T47D (cell line): ENCODE results near the gene SDK1.

Experiments
- DNase-seq, 2 experiments: peaks; one replicate each; pipeline versions ENCODE4 v3.0.0 to v3.0.0-alpha.2; 2011 to 2012; ENCODE audit warnings: low read depth in 1 of 2, low spot score in 1 of 2
- JUND ChIP-seq: IDR thresholded peaks from 2 replicates; pipeline ENCODE4 v1.6.1; 2012; ENCODE audit warnings: low read depth
- in situ Hi-C: cut with HindIII; loops from 2 replicates; pipeline ENCODE4 v1.10.0; 2016; ENCODE audit warnings: low sequenced_read_pairs, low pct_unique_long_range_greater_than_20kb

SDK1 gene

DNA sequence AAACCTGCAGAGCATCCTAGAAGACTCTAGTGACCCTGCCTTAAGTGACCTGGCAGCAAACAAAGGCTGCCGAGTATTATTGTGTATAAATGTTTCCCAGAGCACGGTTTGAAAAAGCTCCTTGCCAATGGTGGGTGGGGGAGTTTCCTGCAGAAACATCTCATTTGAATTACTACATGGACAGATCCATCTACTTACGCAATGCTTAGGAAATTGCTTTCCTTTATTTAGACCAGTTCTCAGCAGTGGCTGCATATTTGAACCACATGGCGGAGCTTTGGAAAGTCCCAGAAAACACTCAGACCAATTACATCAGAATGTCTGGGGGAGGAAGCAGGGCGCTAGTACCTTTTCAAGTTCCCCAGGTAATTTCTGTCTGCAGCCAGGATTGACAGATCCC, 560.9 kb downstream of the SDK1 start:
- no peak for TF ChIP-seq JUND
- no peak for DNase-seq
- in situ Hi-C loops = no loop called here

DNA sequence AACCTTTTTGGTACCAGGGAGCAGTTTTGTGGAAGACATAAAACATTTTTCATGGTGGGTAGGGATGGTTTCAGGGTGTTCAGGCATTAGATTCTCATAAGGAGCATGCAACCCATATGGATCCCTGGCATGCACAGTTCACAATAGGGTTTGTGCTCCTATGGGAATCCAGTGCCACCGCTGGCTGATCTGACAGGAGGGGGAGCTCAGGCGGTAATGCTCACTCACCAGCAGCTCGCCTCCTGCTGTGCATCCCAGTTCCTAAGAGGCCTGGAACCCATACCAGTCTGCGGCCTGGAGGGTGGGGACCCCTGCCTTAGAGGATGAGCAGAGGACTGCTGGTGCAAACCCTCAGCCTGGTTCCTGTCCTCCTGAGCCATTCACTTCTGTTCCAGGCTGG, 561.7 kb downstream of the SDK1 start:
- no peak for DNase-seq
- in situ Hi-C loops = no loop called here
- no peak for TF ChIP-seq JUND

DNA sequence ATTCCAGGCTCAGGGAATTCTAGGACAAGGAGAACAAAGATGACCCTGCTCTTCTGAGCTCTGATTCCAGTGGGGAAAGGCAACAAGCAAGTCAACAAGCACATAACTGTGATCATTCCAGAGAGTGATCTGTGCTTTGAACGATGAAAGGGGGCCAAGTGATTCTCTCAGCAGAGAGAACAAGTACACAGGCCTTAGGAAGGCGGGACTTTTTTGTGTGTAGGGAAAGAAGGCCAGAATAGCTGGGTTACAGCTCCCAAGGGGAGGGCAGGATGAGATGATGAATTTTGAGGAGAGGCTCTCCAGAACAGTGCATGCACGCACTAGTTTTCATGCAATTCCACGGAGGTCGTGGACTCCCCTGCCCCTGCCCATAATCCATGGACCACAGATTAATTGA, 565.2 kb downstream of the SDK1 start:
- no peak for TF ChIP-seq JUND
- in situ Hi-C loops = no loop called here
- DNase-seq = no peak

DNA sequence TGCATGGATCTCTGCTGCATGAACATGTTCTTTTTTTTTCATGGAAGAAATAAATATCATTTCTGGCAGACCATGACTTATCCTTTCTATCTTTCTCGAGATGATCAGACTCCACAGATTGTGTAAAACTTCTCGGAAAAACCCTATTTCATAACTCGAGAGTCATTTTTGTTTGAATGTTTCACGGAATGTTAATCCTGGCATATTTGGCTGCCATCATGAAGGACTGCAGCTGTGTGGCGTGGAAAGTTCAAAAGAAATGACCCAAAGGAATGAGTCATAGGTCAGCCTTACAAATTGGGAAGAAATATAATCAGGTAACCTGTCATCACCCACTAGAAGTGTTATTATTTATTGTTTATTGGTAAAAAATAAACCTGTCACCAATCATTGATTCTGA, 566.8 kb downstream of the SDK1 start:
- TF ChIP-seq JUND = no peak
- in situ Hi-C loops = no loop called here
- no peak for DNase-seq

DNA sequence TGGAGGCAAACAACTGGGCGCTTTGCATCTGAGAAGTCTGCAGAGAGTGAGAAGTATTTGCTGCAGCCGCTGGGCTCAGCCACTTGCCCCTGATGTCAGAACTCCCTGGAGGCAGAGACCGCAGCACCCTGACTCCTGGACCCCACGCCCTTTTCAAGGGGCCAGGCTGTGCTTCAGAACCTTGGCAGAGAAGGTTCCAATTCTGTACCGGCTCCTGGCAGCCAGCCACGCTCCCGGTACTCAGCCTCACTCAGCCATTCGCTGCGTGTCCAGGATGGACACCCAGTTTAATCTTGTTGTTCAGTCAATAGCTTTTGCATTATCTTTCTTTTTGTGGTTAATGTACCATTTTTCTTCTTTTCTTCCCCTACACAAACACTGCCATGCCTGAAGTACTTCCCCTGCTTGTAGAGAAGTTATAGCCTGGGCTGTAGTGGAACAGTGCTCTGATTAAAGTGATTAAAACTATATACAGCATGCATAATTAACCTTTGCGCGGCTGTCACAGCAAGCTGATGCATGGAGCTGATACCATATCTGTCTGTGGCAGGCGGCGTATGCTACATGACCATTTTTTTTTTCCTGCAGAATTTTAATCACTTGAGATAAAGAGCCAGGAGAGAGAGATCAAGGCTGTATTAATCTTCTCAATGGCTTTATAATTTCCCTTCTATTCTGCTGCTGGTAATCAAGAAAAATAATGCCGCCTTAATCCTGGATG, 578.5 kb downstream of the SDK1 start:
- no peak for DNase-seq
- in situ Hi-C loops = no loop called here
- TF ChIP-seq JUND = no peak

DNA sequence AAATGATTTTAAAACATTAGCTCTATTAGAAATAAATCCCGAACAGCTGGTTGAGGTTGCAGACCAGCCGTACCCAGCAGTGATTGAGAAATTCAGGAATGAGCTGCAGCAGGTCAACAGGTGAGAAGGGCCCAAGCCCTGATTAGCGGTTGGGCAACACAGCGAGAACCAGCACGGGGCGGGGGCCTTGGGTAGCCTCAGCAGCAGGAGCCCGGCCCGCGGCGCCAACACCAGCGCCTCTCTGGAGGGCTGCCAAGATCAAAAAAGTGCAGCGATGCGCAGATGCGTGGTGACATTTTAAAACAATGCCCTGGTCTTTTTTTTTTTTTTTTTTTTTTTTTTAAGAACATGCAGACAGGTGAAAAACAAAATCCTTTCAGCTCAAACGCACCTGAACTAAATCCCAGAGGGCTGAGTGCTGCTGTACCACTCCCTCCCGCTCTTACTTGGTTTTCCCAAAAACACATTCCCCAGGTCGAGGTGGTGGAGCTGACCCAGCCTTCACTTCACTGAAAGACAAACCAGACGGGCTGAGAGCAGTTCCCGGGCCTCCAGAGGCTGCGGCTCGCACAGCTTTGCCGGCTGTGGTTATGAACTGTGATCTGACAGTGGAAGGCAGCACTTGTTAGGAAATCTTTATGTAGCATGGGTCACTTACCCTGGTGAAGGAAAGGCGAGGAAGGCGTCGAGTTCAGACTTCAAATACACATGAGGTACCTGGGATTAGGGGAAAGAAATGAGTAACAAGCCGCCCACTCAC, 579.4 kb downstream of the SDK1 start:
- DNase-seq = no peak
- no peak for TF ChIP-seq JUND
- in situ Hi-C loops = no loop called here

DNA sequence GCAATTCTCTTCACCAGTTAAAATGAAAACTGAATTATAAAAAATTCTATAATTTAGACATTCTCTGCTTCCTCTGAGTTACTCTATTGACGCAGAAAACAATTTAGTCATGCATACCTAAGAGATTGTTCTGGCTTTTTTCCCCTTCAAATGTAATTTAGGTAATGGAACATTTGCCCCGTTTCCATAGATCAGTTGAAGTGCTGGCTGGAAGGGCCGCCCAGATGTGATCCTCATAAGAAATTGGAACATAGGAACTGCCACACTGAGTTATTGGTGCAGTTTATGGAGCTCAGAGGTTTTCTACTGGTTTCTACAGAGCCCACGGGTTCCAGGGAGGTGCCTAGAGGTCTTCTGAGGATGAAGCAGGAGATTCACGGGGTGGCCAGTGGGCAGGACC, 581.7 kb downstream of the SDK1 start:
- DNase-seq = no peak
- in situ Hi-C loops = no loop called here
- no peak for TF ChIP-seq JUND

DNA sequence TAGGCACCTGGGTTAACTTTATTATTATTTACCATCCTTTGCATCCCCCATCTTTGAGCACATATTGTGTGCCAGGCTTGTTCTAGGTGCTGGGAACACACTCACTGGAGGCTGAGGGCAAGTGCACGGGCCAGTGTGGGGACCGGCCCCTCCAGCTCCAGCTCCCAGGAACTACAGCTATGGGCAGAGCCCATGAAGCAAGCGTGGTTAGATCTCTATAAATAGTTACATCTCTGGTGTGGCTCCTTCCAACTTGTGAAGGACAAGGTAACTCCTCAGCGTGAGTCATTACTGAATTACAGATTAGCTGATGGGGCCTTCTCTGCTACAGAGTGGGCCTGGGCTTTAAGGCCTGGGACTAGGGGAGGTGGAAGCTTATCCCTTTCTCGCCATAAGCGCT, 583.5 kb downstream of the SDK1 start:
- DNase-seq = no peak
- in situ Hi-C loops = no loop called here
- no peak for TF ChIP-seq JUND

DNA sequence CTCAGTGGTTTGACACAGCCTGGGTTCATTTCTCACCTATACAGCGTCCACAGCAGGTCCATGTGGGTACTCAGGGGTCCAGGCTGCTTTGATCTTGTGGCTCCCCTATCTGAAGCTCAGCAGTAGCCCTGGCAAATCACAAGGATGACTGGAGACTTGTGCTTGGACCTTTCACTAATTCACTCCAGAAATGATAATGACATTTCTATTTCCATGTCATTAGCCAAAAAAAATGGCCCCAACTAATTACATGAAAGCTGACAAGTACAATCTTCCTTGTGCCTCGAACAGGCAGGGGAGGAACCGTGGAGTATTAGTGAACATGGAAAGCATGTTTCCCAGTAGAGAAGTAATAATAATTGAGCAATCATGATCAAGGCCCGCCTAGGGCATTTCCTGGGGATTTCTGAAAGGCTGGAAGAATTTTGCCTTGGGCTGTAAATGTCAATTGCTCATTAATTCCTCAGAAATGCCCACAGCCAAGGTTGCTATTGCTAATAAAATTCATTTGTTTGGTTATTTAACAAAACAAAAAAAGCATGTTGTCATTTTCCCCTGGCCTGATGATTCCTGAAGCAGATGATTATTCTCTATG, 586.1 kb downstream of the SDK1 start:
- no peak for DNase-seq
- in situ Hi-C loops = no loop called here
- no peak for TF ChIP-seq JUND

DNA sequence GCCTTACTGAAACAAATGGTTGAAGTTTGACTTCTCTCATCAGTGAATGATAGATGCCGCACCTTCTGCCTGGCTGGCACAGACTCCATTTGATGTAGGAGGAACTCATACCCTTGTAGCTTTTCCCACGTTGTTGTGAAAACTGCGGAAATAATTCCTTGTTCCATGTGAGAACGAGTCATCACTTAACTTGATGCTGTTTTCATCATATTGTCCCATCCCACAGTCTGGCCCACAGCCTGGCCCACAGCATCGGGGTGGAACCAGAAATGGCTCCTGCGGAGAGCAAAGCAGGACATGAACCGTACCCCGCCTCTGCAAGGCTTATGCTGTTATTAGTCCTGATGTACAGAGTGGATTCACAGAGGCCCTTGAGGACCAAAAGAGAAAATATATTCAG, 587.0 kb downstream of the SDK1 start:
- DNase-seq = no peak
- TF ChIP-seq JUND = no peak
- in situ Hi-C loops = no loop called here

DNA sequence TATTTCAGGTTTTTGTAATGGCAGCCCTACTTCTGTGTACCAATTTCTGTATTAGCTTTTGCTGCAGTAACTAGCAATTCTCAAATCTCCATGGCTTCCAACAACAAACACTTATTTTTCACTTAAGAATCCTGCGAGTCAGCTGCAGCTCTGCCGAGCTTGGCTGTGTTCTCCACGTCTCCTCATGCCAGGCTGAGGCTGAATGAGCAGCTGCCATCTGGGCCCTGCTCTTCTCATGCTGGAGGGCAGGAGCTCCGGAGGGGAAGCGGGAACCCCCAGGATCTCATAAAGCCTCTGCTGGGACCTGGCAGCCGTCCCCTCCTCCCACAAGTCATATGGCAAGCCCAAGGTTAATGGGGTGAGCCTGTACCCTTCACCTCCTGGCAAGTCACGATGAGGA, 591.1 kb downstream of the SDK1 start:
- TF ChIP-seq JUND = no peak
- in situ Hi-C loops = no loop called here
- no peak for DNase-seq

DNA sequence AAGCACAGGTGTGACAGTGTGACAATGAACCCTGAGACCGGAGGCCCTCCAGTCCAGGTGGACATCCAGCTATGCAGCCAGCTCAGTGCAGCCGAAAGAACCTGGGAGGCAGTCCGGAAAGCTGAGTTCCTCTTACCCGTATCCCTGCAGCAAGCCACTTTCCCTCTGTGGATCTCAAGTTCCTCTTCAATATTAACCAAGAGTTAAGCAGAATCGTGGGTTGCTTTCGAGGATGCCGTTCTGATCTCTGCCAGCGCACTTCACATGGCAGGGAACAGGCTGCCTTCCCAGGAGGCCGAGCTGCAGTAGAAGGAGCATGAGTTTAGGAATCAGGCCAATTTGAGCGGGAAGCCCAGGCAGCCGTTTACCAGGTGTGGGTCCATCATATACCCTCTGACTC, 591.6 kb downstream of the SDK1 start:
- in situ Hi-C loops = no loop called here
- DNase-seq = no peak
- TF ChIP-seq JUND = no peak

DNA sequence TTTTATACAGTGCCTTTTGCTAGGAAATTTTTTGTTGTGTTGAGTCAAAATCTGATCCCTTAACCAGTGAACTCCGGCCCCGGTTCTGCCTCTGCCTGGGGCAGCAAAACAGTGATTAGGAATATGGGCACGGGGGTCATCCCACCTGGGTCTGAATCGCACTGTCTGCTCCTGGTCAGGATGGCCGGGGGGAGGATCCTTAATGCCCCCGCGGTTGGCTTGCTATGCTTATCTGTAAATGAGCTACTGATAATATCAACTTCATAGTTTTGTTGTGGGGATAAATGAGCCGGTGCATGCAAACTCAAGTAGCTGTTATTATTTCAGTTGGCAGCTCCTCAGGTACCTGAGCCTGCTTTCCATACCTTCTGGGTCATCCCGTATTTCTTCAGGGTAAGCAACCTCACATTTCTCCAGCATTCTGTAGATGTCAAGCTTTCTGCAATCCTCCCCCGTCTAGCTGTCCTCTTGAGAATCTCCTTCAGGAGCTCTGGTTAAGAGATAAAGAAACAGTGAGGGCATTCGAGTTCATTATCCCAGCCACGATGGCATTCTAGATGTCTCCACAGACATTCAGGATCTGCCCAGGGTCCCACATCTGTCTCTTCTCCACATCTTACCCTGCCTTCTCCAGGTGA, 592.2 kb downstream of the SDK1 start:
- TF ChIP-seq JUND = no peak
- in situ Hi-C loops = no loop called here
- DNase-seq = no peak
